ENCODE results near the gene HDAC9.

- no peak for TF ChIP-seq CTCF (IDR thresholded peaks at IDR 0.05)
- no peak for TF ChIP-seq RCOR1 (IDR thresholded peaks at IDR 0.05; ENCODE audit: low read depth, low read length)
- no peak for TF ChIP-seq CBX8 (IDR thresholded peaks at IDR 0.05)
- no peak for TF ChIP-seq EP300 (IDR thresholded peaks at IDR 0.05)
- TF ChIP-seq ELK1 (IDR thresholded peaks at IDR 0.05; ENCODE audit: low read depth, low read length), result no peak
- TF ChIP-seq RFX5 (IDR thresholded peaks at IDR 0.05), result no peak
These were observed 274.7 kb downstream of the HDAC9 start for GRCh38 chr7:18770154-18770811.
